ELR (cell line): ENCODE results near the gene ACHE.
A peak's percentile ranks its signal among the peaks of the same experiment; 100 is the strongest.

Experiments used
- DNase-seq: peaks from one replicate; pipeline ENCODE4 v3.0.0-alpha.2; 2015; ENCODE audit warnings: low read depth

ACHE gene

DNA sequence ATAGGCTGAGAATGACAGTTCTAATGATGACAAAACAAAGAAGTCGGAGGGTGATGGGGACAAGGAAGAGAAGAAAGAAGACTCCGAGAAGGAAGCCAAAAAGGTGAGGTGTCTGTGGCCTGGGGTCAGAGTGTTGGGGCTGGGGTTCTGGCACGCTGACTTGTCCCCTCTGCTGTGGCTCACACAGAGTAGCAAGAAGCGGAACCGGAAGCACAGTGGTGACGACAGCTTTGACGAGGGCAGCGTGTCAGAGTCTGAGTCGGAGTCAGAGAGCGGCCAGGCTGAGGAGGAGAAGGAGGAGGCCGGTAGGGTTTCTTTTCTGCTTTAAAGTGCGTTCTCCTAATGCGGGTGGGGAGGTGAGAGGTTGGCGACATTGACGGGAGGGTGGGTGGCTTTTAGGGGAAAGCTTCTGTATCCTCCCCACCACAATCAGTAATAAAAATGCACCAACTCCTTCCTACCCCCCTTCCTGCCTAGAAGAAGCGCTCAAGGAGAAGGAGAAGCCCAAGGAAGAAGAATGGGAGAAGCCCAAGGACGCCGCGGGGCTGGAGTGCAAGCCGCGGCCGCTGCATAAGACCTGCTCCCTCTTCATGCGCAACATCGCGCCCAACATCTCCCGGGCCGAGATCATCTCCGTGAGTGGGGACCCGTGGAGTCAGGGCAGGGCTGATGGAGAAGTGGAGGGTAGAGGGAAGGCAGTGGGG lies 10.8 kb downstream of the ACHE start:
- DNase-seq = no peak

DNA sequence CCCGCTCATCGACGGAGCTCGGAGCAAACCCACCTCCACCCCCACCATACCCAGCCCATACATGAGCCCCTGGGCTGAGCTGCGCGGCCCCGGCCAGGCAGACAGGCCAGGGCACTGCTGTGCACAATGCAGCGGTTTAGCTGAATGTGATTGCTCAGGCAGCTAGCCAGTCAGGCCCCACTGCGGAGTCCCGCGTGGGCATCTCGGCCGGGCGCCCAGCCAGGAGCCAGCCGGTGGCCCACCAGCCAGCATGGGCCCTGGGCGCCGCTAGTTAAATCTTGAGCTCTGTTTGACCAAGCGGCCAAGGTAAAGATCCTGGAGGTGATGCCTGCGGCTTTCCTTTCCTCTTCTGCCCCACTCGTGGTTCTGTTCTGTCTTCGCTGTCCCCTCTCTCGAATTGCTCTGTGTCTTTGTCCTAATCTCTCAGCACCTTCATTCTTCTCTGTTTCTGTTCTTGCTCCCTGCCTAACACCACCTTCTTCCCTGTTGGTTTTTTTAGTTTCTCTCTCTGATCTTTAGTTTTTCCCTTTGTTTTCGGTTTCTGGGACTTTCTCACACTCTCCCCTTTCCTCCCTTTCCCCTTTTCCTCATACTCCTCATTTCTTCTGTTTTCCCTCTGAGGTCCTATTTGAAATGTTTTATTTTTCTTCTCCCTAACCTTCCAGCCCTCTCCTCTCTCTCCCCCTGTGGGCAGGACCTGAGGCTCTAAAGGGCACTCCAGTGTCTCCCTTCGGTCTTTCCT lies 12.7 kb downstream of the ACHE start:
- no peak for DNase-seq

DNA sequence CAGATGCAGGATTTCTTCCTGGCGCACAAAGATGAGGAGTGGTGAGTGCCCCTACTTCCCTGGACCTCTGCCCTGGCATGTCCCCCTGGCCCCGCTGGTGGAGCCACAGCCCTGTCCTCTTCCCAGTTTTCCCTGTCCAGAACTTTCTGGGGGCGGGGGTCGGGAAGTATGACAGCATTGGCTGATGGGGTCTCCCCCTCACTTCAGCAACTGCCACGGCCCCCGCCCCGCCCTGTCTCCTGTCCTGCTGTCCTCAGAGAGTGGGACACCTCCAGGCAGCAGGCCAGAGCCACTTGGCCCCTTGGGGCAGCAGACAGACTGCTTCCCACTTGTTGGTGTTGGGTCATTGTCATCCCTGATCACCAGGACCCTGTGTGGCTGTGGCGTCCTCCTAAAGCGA lies 13.5 kb downstream of the ACHE start:
- no peak for DNase-seq

DNA sequence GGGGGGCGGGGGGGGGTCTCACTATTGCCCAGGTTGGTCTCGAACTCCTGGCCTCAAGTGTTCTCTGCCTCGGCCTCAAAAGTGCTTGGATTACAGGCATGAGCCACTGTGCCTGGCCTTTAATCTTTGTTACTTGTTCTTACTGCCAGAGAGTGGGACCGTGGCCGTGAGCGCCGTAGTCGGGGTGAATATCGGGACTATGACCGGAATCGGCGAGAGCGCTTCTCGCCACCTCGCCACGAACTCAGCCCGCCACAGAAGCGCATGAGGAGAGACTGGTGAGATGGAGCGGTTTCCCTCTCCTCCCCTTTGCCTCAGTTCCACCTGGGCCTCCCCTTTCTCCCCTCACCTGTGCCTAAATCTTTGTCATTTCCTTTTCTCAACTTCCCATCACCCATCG lies 14.6 kb downstream of the ACHE start:
- no peak for DNase-seq

DNA sequence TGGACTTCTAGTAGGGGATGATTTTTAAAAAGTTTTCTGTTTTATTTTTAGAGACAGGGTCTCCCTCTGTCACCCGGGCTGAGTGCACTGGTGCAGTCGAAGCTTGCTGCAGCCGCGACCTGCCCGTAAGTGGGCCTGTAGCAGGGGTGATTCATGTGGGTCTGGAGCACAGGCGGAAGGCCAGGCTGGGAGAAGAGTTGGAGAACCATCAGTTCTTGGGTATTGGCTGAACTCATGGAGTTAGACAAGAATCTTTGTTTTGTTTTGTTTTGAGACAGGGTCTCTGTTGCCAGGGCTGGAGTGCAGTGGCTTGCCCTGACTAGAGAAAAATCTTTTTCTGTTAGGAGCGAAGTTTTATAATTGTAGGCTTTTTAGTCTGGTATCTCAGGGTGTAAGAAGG lies 15.0 kb downstream of the ACHE start:
- no peak for DNase-seq

DNA sequence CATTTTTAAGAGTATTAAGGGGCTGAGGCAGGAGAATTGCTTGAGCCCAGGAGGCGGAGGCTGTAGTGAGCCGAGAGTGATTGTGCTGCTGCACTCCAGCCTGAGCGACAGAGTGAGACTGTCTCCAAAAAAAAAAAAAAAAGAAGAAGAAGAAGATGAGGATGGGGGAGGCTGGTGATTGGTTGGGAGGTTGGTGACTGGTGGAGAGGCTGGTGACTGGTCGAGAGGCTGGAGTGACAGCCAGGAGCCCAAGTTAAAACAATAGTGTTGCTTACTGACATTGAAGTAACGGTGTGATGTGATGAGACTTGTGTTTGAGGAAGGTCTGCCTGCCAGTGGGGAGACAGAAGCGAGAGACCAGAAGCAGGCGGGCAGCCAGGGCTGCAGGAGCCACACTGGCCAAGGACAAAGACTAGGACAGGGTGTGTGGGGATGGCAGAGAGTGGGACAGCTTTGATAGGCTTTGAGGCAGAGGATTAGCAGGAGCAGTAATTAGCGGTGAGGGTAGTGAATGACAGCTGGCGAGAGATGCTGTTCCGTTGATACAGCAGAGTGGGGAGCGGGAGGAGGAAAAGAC lies 15.9 kb downstream of the ACHE start:
- DNase-seq = no peak

DNA sequence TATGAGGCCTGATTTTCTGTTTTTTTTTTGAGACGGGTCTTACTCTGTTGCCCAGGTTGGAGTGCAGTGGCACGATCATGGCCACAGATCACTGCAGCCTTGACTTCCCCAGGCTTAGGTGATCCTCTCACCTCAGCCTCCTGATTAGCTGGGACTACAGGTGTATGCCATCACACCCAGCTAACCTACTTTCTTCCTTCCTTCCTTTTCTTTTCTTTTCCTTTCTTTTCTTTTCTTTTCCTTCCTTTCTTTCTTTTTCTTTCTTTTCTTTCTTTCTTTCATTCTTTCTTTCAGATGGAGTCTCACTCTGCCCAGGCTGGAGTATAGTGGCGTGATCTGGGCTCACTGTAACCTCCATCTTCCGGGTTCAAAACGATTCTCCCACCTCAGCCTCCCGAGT lies 17.0 kb downstream of the ACHE start:
- DNase-seq = no peak

DNA sequence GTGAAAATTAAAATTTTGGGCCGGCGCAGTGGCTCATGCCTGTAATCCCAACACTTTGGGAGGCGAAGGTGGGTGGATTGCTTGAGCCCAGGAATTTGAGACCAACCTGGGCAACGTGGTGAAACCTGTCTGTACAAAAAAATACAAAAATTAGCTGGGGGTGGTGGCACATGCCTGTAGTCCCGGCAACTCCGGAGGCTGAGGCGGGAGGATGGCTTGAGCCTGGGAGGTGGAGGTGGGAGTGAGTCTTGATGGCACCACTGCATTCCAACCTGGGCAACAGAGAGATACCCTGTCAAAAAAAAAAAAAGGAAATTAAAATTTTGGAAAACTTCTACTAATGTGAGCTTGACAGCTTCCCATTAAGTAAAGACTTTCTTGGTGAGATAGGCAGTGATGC lies 17.7 kb downstream of the ACHE start:
- no peak for DNase-seq

DNA sequence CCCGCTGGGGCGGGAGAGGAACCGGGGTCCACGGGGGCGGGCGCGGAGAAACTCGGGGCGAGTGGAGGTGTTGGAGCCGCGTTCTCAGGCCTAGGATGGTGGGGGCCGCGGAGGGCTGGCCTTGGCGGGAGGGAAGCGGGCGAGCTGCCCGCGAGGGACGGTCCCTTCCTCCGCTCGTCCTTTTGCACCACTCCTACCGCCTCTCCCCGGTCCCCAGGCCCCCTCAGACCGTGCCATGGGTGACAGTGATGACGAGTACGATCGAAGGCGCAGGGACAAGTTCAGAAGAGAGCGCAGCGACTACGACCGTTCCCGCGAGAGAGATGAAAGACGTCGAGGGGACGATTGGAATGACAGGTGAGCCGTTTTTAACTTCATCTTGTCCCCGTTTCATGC lies 20.3 kb downstream of the ACHE start:
- DNase-seq = peak; percentile 51

DNA sequence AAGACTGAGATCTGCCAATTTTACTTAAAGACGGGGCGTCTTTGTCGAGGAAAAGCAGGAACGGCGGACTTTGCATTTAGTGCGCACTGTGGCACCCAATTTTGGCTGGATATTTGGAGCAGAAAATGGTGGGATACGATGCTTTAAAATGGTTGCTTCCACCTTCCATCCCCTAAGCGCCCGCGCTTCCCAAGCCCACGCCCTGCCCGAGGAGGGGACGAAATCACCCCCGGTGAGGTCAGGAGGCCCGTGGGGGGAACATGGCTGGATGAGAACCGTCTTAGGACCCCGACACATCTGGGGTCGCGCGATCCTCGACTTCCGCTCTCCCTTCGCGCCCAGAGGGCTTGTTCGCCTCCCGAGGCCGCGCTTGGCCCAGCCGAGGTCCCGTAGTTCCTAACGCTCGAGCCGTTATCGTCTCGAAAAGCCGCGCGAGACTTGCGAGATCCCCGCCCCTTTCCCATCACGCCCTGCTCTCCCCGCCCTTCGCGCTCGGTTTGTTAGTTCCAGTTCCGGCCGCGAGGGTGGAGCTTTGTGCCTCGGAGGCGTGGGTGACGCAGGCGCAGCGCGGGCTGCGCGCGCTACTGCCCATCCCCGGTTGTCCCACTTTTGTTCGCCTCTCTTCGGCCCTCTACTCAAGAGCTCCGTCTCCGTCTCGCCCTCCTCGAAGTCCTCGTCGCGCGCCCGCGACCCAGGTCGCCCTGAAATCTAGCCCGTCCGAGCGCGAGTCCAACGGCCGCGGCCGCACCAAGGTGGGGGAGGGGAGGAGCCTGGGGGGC lies 20.9 kb downstream of the ACHE start, which contains the start of gene SRRT:
SRRT (plus strand) TSS at position 527 of the 779 bp plus-strand sequence. CDS start 488 bp downstream, outside the sequence.
- DNase-seq = peak; percentile 98

DNA sequence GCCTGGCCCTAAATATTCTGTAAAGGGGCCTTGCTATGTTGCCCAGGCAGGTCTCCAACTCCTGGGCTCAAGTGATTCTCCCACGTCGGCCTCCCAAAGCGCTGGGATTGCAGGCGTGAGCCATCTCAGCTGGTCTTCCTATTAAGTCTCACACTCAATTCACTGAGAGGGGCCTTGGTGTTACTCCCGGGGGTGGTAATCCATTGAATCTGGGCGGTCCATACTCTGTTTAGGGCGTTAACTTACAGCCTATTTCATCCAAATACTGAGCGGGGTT lies 21.4 kb downstream of the ACHE start:
- no peak for DNase-seq

DNA sequence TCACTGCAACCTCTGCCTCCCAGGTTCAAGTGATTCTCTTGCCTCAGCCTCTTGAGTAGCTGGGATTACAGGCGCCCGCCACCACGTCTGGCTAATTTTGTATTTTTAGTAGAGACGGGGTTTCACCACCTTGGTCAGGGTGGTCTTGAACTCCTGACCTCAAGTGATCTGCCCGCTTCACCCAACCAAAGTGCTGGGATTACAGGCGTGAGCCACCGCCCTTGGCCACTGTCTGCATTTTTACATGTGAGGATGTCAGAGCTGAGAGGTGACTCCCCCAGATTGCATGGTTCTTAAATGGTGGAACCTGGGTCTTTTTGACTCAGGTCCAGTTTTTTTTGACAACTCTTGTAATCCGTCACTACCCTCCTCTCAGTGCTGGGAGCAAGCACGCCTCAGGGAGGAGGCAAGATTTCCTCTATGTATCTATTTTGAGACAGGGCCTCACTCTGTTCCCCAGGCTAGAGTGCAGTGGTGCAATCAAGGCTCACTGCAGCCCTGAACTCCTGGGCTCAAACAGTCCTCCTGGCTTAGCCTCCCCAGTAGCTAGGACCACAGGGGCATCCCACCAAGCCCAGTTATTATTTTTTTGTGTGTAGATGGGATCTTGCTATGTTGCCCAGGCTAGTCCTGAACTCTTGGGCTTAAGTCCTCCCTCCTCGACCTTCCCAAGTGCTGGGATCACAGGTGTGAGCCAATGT lies 21.9 kb downstream of the ACHE start:
- no peak for DNase-seq

DNA sequence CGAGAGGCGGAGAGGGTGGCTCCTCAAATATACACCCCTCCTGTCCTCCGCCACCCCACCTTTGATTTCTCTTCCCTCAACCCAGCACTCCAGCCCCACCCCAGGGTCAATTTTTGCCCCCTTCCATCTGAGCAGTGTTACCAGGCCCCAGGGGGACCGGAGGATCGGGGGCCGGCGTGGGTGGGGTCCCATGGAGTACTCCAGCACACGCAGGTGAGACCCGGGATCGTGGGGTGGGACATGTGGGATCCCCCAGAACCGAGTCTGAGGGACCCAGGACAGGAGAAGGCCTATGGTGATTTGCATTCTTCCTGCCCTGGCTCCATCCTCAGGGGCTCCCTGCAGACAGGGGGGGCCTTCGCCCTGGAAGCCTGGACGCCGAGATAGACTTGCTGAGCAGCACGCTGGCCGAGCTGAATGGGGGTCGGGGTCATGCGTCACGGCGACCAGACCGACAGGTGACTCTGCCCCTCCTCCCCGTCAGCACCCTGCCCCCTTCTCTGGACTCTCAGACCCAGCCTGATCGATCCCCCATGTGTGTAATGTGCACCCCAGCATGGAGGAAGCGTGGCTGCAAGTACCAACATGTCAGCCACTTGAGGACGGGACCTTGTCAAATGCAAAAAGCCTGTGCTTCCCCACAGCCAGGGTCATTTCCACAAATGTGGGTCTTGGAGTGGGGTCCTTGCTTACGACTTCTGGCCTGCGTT lies 27.8 kb downstream of the ACHE start:
- peak; percentile 36 for DNase-seq

DNA sequence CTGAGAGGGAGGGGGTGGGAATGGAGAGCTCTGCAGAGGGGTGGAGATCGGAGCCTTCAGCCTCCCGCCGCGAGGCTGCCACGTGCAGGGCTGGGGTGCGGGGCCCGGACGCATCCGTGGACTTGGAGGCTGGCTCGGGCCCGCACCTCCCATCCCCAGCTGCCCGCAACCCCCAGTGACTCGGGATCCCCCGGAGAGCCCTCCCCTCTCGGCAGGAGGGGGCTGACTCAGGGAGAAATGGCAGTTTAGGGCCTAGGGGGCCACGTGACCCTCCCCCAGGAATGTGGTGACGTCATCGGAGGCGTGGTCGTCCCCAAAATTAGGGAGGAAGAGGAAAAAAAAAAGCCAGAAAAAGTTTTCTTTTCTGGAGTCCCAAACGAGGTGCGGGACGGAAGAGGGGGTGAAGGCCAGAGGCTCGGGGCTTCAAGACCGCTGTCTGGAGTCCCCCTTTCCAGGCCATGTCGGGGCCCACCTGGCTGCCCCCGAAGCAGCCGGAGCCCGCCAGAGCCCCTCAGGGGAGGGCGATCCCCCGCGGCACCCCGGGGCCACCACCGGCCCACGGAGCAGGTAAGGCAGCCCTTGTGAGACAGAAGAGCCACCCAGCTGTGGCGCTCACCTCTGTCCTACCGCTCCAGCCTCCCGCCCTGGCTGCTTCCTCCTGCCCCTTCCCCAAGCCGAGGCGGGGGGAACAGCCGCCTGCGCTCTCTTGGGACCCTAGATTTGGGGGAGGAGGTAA lies 28.5 kb downstream of the ACHE start, which contains the start of gene TRIP6:
TRIP6 (plus strand) TSS at position 348 of the 736 bp plus-strand sequence; CDS start at position 459, 111 bp downstream.
- peak; percentile 92 for DNase-seq

DNA sequence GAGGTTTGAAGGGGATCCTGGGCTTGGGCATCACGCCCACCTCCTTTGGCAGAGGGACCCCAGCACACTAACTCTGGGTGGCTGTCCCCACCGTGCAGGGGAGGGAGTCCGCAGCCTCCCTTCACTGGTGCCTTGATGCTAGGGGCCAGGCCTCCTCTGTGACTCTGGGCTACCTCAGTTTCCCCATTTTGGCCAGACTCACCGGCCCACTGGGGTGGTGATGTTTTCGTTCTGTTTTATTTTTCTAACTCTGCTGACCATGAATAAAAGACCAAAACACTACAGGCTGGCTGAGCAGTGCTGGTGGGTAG lies 29.0 kb downstream of the ACHE start:
- no peak for DNase-seq

DNA sequence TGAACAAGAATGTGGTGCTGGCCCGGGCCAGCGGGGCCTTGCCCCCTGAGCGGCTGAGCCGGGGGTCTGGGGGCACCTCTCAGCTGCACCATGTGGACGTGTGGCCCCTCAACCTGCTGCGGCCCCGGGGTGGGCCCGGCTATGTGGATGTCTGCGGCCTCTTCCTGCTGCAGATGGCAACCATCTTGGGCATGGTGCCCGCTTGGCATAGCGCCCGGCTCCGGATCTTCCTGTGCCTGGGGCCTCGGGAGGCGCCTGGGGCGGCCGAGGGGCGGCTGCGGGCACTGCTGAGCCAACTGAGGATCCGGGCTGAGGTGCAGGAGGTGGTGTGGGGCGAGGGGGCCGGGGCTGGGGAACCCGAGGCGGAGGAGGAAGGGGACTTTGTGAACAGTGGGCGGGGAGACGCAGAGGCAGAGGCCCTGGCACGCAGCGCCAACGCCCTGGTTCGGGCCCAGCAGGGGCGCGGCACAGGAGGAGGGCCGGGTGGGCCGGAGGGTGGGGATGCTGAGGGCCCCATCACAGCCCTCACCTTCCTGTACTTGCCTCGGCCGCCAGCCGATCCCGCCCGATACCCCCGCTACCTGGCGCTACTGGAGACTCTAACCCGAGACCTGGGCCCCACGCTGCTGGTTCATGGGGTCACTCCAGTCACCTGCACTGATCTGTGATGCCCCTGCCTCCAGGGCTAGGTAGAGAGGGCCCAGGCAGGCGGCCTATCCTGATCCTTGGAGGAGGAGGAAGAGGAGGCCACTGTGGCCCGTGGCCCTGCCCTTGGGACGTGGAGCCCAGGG lies 29.6 kb downstream of the ACHE start:
- DNase-seq = peak; percentile 30

DNA sequence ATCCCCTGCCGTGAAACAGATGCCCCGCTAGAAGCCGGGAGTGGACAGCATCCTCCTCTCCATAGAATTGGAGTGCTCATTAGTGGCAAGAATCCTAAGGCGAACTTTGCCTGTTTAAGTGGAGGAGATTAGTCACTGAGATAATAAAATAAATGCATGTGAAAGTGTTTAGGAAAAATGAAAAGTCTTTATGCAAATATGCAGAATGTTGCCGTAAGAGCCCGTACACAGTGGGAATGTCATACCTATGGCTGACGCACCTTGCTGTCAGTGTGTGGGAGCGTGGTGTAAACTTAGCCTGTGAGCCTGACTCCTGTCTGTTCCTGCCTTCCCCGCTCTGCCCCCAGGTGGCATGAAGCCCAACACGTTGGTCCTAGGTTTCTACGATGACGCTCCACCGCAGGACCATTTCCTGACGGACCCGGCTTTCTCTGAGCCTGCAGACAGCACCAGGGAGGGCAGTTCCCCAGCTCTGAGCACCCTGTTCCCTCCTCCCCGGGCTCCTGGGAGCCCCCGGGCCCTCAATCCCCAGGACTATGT lies 30.2 kb downstream of the ACHE start:
- peak; percentile 48 for DNase-seq

DNA sequence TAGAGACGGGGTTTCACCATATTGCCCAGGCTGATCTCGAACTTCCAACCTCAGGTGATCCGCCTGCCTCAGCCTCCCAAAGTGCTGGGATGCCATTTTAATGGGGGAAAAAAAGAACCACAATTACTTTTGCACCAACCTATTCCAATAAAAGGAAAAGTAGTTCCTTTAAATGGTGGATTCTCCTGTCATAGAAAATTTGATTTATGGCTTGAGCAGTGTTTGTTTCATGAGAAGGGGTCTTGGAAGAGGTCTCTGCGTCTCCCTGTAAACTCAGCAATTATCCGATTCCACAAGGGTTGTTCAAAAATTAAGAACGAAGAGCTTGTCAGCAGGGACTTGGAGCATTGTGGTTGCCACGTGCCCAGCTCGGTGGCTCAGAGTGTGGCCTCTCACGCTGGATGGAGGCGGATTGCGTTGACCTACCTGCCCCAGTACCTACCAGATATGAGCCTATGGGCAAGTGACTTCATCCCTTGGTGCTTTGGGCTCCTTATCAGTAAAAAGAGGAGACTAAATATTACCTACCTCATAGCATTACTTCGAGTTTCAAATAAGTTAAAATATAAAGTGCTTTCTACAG lies 31.3 kb downstream of the ACHE start:
- DNase-seq = no peak

DNA sequence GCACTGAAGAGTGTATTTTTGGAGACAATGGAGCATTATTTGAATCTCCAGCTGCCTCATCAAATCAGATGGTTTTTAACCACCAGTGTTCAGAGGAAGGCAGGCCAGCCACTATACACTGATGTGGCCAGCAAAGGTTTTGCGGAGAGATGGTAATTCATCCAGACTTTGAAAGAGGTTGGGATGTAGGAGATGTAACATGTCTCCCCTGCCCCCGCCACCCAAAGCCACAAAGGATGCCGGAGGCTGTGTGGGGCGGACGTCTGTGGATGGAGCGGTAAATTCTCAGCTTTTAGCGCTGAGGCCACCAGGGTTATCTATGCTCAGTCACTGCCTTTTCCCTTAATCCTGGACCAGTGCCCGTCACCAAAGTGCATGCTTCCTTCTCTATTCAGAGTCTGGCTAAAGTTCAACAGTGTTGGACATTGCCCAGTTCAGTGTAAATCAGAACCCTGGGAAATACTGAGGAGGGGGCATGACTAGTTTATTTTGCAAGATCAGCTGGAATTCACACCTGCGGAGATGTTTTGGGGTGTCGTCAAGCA lies 32.2 kb downstream of the ACHE start:
- DNase-seq = no peak
